GM12878 (cell line): Measurements from ENCODE around the gene SYTL1. TPM values are rescaled to one million over a fixed set of nuclear protein-coding genes. Genes with fewer than 3 reads are reported as not detected.

Experiments
- ATAC-seq: fragments of 200-7000 bp; cut with Tn5 transposase; 3 replicates; pipeline ENCODE4 v1.9.1; 2020; ENCODE audit warnings: mild to moderate bottlenecking, moderate library complexity
- BruUV-seq: library from RNA; stranded (reverse); fragments of 400-500 nt; replicated peaks from 2 replicates; lab custom pipeline; 2021; lab: Mats Ljungman, UMichigan
- CTCF ChIA-PET: fragments of 300-600 bp; sonication (Branson Sonifier 250); formaldehyde crosslinking; extraction: SDS; loops from one replicate; lab custom pipeline; 2021; ENCODE audit warnings: inconsistent platforms; lab: Yijun Ruan, JAX
- POLR2A ChIA-PET: fragments of 350-600 bp; formaldehyde crosslinking; extraction: SDS; loops from one replicate; lab custom pipeline; 2021; ENCODE audit warnings: inconsistent platforms; lab: Charles Lee
- RAD21 ChIA-PET: fragments of 300-600 bp; sonication (Branson Sonifier 250); formaldehyde crosslinking; loops from one replicate; lab custom pipeline; 2023; ENCODE audit warnings: antibody characterized with exemption; ENCODE audit not compliant: unreplicated experiment; lab: Charles Lee
- SMC1A ChIA-PET: fragments of 300-600 bp; sonication (Branson Sonifier 250); formaldehyde crosslinking; loops from one replicate; lab custom pipeline; 2023; ENCODE audit not compliant: unreplicated experiment, uncharacterized antibody; lab: Charles Lee
- DNase-seq: peaks from one replicate; pipeline ENCODE4 v3.0.0-alpha.2; 2011; ENCODE audit warnings: low read depth, low spot score
- FAIRE-seq: peaks from 3 replicates; lab custom pipeline; 2011; peaks lifted over from hg19 to GRCh38; lab: Jason Lieb, UNC
- H2AFZ ChIP-seq: 2 replicates; pipeline ENCODE4 v1.6.0; 2011; ENCODE audit warnings: low read depth, low read length, control low read depth; ENCODE audit not compliant: control insufficient read depth
- H3K27ac ChIP-seq: 2 replicates; pipeline ENCODE4 v1.5.1; 2011; ENCODE audit warnings: control low read depth; ENCODE audit not compliant: control insufficient read depth, insufficient read depth
- H3K27me3 ChIP-seq, 2 experiments: replicated peaks in 1 of 2; 2 replicates each; pipeline versions ENCODE4 v1.6.0 to v1.6.1; 2011; ENCODE audit warnings: low read length in 1 of 2; ENCODE audit not compliant: control insufficient read depth in 2 of 2, insufficient read depth in 2 of 2
- H3K36me3 ChIP-seq, 2 experiments: 2 replicates each; pipeline ENCODE4 v1.5.1; 2011; ENCODE audit warnings: low read length in 1 of 2; ENCODE audit not compliant: control insufficient read depth in 2 of 2, insufficient read depth in 2 of 2
- H3K4me1 ChIP-seq: 2 replicates; pipeline ENCODE4 v1.6.1; 2011; ENCODE audit warnings: mild to moderate bottlenecking, low read length, moderate library complexity, mixed read lengths; ENCODE audit not compliant: control insufficient read depth, insufficient read depth
- H3K4me2 ChIP-seq: 2 replicates; pipeline ENCODE4 v1.6.0; 2011; ENCODE audit warnings: control low read depth; ENCODE audit not compliant: control insufficient read depth, insufficient read depth
- H3K4me3 ChIP-seq: fragments of 200-600 bp; sonication (generic); 2 replicates; pipeline ENCODE4 v1.5.1; 2016
- H3K79me2 ChIP-seq: 2 replicates; pipeline ENCODE4 v1.6.0; 2011; ENCODE audit warnings: low read length; ENCODE audit not compliant: control insufficient read depth, insufficient read depth
- H3K9ac ChIP-seq: 2 replicates; pipeline ENCODE4 v1.8.0; 2011; ENCODE audit warnings: low read length, control low read depth, mixed read lengths; ENCODE audit not compliant: control insufficient read depth, insufficient read depth
- H3K9me3 ChIP-seq: replicated peaks from 3 replicates; pipeline ENCODE4 v1.5.1; 2011; ENCODE audit warnings: mild to moderate bottlenecking, low read length; ENCODE audit not compliant: control insufficient read depth, insufficient read depth
- H4K20me1 ChIP-seq: 2 replicates; pipeline ENCODE4 v1.6.0; 2011; ENCODE audit not compliant: control insufficient read depth, insufficient read depth
- BHLHE40 ChIP-seq, 2 experiments: fragments of 450-650 bp in 1 of 2; IDR thresholded peaks; 2 replicates each; pipeline ENCODE4 v1.6.1; 2011 to 2017; ENCODE audit warnings: low read depth in 2 of 2, borderline replicate concordance in 1 of 2, improper control_type of control experiment in 1 of 2, low read length in 1 of 2, mild to moderate bottlenecking in 1 of 2
- CBX3 ChIP-seq: fragments of 200-600 bp; sonication (generic); IDR thresholded peaks from 2 replicates; pipeline ENCODE4 v1.6.1; 2016; ENCODE audit warnings: low read depth, borderline replicate concordance
- CEBPZ ChIP-seq: fragments of 150-350 bp; IDR thresholded peaks from 2 replicates; pipeline ENCODE4 v1.6.1; 2016; ENCODE audit warnings: low read depth, low read length
- E2F4 ChIP-seq: IDR thresholded peaks from 2 replicates; pipeline ENCODE4 v1.6.1; 2012; ENCODE audit warnings: low read depth, low read length, improper control_type of control experiment
- FOXK2 ChIP-seq: fragments of 450-650 bp; IDR thresholded peaks from 2 replicates; pipeline ENCODE4 v1.6.1; 2017; ENCODE audit warnings: mild to moderate bottlenecking, moderate library complexity
- GATAD2B ChIP-seq: fragments of 450-650 bp; conservative IDR thresholded peaks from 2 replicates; pipeline ENCODE4 v1.6.1; 2017; ENCODE audit warnings: low read depth, mild to moderate bottlenecking, moderate library complexity
- HDAC6 ChIP-seq: fragments of 200-600 bp; sonication (generic); IDR thresholded peaks from one replicate; pipeline ENCODE4 v1.8.0; 2017; ENCODE audit warnings: antibody characterized with exemption; ENCODE audit not compliant: unreplicated experiment
- RCOR1 ChIP-seq: conservative IDR thresholded peaks from 2 replicates; pipeline ENCODE4 v1.6.1; 2012; ENCODE audit warnings: low read depth, low read length, improper control_type of control experiment
- SIN3A ChIP-seq: IDR thresholded peaks from 2 replicates; pipeline ENCODE4 v1.6.1; 2012; ENCODE audit warnings: low read depth, low read length, improper control_type of control experiment
- ZBED1 ChIP-seq: IDR thresholded peaks from 2 replicates; pipeline ENCODE4 v1.6.1; 2016; ENCODE audit warnings: borderline replicate concordance
- ZNF24 ChIP-seq: fragments of 450-650 bp; IDR thresholded peaks from 2 replicates; pipeline ENCODE4 v1.6.1; 2017; ENCODE audit warnings: antibody characterized with exemption, mild to moderate bottlenecking
- ZZZ3 ChIP-seq: IDR thresholded peaks from 2 replicates; pipeline ENCODE4 v1.6.1; 2011; ENCODE audit warnings: low read depth; ENCODE audit not compliant: control insufficient read depth, insufficient read length
- WGBS: methylation state at CpG from one replicate; pipeline ENCODE4 v1.1.6; 2016; ENCODE audit warnings: low lambda C conversion rate; ENCODE audit not compliant: insufficient replicate concordance, insufficient coverage; ENCODE audit errors: missing lambda C conversion rate; 5-methylcytosine and 5-hydroxymethylcytosine counted together
- in situ Hi-C: fragments of 300-500 bp; cut with MboI; formaldehyde crosslinking; loops from 9 replicates; pipeline ENCODE4 v1.14.3; 2018; ENCODE audit warnings: mixed read lengths
- intact Hi-C: fragments of 100-400 bp; cut with micrococcal nuclease; formaldehyde crosslinking; loops from one replicate; pipeline ENCODE4 v1.14.2; 2022; ENCODE audit not compliant: unreplicated experiment
- polyA plus RNA-seq, 11 experiments: library from polyadenylated mRNA; depleted of rRNA in 4 of 11; unstranded in 6 of 11; stranded (reverse) in 5 of 11; fragments of >200 nt; fragmentation: Nextera tagmentation in 4 of 11; fragmentation: Illumina TruSeq in 1 of 11; extraction: Ambion mirVana in 4 of 11; extraction: Trizol in 1 of 11; gene quantifications; 1 replicate in 1 of 11; 2 replicates in 10 of 11; pipeline versions ENCODE4 v1.2.1 to v1.2.3, GENCODE V29; 2011 to 2016; ENCODE audit warnings: inconsistent platforms in 2 of 11, missing spikeins in 2 of 11, low read depth in 1 of 11
- total RNA-seq, 4 experiments: library from RNA; depleted of rRNA in 3 of 4; stranded (reverse); fragments of >200 nt in 3 of 4; fragmentation: Illumina TruSeq in 1 of 4; extraction: Trizol in 1 of 4; gene quantifications; 2 replicates each; pipeline versions ENCODE4 v1.2.1 to v1.2.3, GENCODE V29; 2013 to 2021
- TF ChIP-seq, protein P1 (sequence below), 3 experiments: IDR thresholded peaks in 2 of 3; conservative IDR thresholded peaks in 1 of 3; 2 replicates each; pipeline ENCODE4 v1.5.1; 2011; ENCODE audit warnings: low read depth in 3 of 3, low read length in 3 of 3, mild to moderate bottlenecking in 3 of 3, control low read depth in 2 of 3, moderate library complexity in 2 of 3, inconsistent platforms in 1 of 3, mixed read lengths in 1 of 3; ENCODE audit not compliant: control insufficient read depth in 2 of 3, insufficient read depth in 1 of 3; ENCODE audit errors: extremely low read depth in 1 of 3
- TF ChIP-seq, protein P2 (sequence below): IDR thresholded peaks from 2 replicates; pipeline ENCODE4 v1.6.1; 2011; ENCODE audit warnings: borderline replicate concordance, low read depth, mild to moderate bottlenecking, moderate library complexity, low read length; ENCODE audit not compliant: insufficient read depth, poor library complexity, severe bottlenecking

Gene SYTL1
- total and polyA plus RNA-seq, 10 of the 15 experiments (the other 5 are each of a cell fraction or from before 2014, with no cell fraction given), result 0.72 to 45.6 (median 14.8) TPM

- no peaks in the 10 kb centered on the region for H4K20me1 ChIP-seq
- FAIRE-seq (no peak), ATAC-seq (no peak), DNase-seq (no peak)
- no peaks in the 10 kb centered on the region for H3K36me3 ChIP-seq
- CTCF ChIA-PET, result interaction anchor here (0.6 to 9.0 kb wide), 7 partner anchors 19 to 86 kb away, joined by 3 to 242 read pairs (median 5); partner anchors contain the start of gene SYTL1
- H3K27ac ChIP-seq, result no peak overlapping the region
- RAD21 ChIA-PET, result interaction anchor here (0.7 to 0.9 kb wide), 2 partner anchors 51 to 220 kb away, joined by 3 read pairs; partner anchors contain the start of gene AHDC1
- peaks cover 0 to 2% of the 10 kb centered on the region in 2 experiments; a peak in 2 of 4 replicates for H3K27me3 ChIP-seq
- no peaks in the 10 kb centered on the region; the same call in 1 of the 2 replicates for H3K4me1 ChIP-seq
- SMC1A ChIA-PET, result interaction anchor here (2.0 kb wide), 1 partner anchor 11 kb away, joined by 5 read pairs; no protein-coding TSS in a partner anchor
- H3K79me2 ChIP-seq, result no peaks in the 10 kb centered on the region
- no peak overlapping the region for H2AFZ ChIP-seq
- H3K9ac ChIP-seq, result no peak overlapping the region
- WGBS, result 77% methylated on average over 13 of the region's 13 CpGs
- no TSS peak for BruUV-seq
- intact Hi-C loops (no loop called here), in situ Hi-C loops (no loop called here)
- H3K4me2 ChIP-seq, result no peak overlapping the region
- POLR2A ChIA-PET, result no interaction called here
- TF ChIP-seq SIN3A (no peak), BHLHE40 (IDR thresholded peaks at IDR 0.05; ENCODE audit: borderline replicate concordance in 1 of 2, low read depth in 2 of 2, low read length in 1 of 2) (no peak), CEBPZ (no peak), GATAD2B (no peak), ZNF24 (no peak), RCOR1 (no peak), ZZZ3 (no peak), FOXK2 (no peak), CBX3 (no peak), ZBED1 (no peak), HDAC6 (no peak), E2F4 (no peak)
- TF ChIP-seq, protein P1, sequence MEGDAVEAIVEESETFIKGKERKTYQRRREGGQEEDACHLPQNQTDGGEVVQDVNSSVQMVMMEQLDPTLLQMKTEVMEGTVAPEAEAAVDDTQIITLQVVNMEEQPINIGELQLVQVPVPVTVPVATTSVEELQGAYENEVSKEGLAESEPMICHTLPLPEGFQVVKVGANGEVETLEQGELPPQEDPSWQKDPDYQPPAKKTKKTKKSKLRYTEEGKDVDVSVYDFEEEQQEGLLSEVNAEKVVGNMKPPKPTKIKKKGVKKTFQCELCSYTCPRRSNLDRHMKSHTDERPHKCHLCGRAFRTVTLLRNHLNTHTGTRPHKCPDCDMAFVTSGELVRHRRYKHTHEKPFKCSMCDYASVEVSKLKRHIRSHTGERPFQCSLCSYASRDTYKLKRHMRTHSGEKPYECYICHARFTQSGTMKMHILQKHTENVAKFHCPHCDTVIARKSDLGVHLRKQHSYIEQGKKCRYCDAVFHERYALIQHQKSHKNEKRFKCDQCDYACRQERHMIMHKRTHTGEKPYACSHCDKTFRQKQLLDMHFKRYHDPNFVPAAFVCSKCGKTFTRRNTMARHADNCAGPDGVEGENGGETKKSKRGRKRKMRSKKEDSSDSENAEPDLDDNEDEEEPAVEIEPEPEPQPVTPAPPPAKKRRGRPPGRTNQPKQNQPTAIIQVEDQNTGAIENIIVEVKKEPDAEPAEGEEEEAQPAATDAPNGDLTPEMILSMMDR (IDR thresholded peaks at IDR 0.05 in 2 of 3, conservative IDR thresholded peaks at IDR 0.05 in 1 of 3; ENCODE audit: control insufficient read depth in 2 of 3, extremely low read depth in 1 of 3, insufficient read depth in 1 of 3, low read depth in 3 of 3, low read length in 3 of 3), result no peak
- TF ChIP-seq, protein P2, sequence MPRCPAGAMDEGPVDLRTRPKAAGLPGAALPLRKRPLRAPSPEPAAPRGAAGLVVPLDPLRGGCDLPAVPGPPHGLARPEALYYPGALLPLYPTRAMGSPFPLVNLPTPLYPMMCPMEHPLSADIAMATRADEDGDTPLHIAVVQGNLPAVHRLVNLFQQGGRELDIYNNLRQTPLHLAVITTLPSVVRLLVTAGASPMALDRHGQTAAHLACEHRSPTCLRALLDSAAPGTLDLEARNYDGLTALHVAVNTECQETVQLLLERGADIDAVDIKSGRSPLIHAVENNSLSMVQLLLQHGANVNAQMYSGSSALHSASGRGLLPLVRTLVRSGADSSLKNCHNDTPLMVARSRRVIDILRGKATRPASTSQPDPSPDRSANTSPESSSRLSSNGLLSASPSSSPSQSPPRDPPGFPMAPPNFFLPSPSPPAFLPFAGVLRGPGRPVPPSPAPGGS, result no peak
- H3K4me3 ChIP-seq, result no peak overlapping the region
- H3K9me3 ChIP-seq, result no peaks in the 10 kb centered on the region
Measured at GRCh38 chr1:27383661-27384060, 41.8 kb downstream of the SYTL1 start.
